GM18909 (cell line): ENCODE data around the gene FLOT1.

ENCODE experiments used
- ATAC-seq: cut with Tn5 transposase; IDR thresholded peaks from one replicate; pipeline ENCODE4 v1.9.1; 2021; ENCODE audit warnings: mild to moderate bottlenecking; ENCODE audit not compliant: unreplicated experiment, poor library complexity

Gene FLOT1

GRCh38 chr6:30705620-30706019 is 36.9 kb downstream of the FLOT1 start:
- ATAC-seq: no peak

GRCh38 chr6:30703821-30704220 is 38.7 kb downstream of the FLOT1 start:
- no peak for ATAC-seq

GRCh38 chr6:30703011-30703410 is 39.5 kb downstream of the FLOT1 start:
- no peak for ATAC-seq

GRCh38 chr6:30700340-30700739 is 42.1 kb downstream of the FLOT1 start:
- no peak for ATAC-seq

GRCh38 chr6:30696432-30696831 is 46.1 kb downstream of the FLOT1 start:
- ATAC-seq: no peak

GRCh38 chr6:30691208-30691847 is 51.2 kb downstream of the FLOT1 start:
- ATAC-seq: no peak

- ATAC-seq: peak; percentile 28
Measured at GRCh38 chr6:30690403-30691207, 51.9 kb downstream of the FLOT1 start, which contains the start of gene NRM. Gene NRM, minus strand, starts transcription at chr6:30690984. Its CDS starts 10 bp downstream, at chr6:30690974.

GRCh38 chr6:30689985-30690384 is 52.5 kb downstream of the FLOT1 start:
- no peak for ATAC-seq

GRCh38 chr6:30689022-30689865 is 53.2 kb downstream of the FLOT1 start:
- no peak for ATAC-seq

GRCh38 chr6:30688569-30688968 is 53.9 kb downstream of the FLOT1 start:
- no peak for ATAC-seq

GRCh38 chr6:30687659-30688431 is 54.6 kb downstream of the FLOT1 start:
- no peak for ATAC-seq

- peak; percentile 50 for ATAC-seq
Measured at GRCh38 chr6:30686908-30687658, 55.4 kb downstream of the FLOT1 start.

GRCh38 chr6:30686009-30686907 is 56.2 kb downstream of the FLOT1 start, which contains the start of gene PPP1R18:
Gene PPP1R18, minus strand, starts transcription at chr6:30686645. Its CDS starts 627 bp downstream, at chr6:30686018.
- ATAC-seq: no peak

GRCh38 chr6:30685157-30686008 is 57.1 kb downstream of the FLOT1 start:
- no peak for ATAC-seq

- no peak for ATAC-seq
Measured at GRCh38 chr6:30684386-30685156, 57.9 kb downstream of the FLOT1 start.

- ATAC-seq: no peak
Measured at GRCh38 chr6:30683980-30684338, 58.5 kb downstream of the FLOT1 start.
